ENCODE data around the gene RPS10.
A peak's percentile ranks its signal among the peaks of the same experiment; 100 is the strongest.

The RPS10 gene

DNA sequence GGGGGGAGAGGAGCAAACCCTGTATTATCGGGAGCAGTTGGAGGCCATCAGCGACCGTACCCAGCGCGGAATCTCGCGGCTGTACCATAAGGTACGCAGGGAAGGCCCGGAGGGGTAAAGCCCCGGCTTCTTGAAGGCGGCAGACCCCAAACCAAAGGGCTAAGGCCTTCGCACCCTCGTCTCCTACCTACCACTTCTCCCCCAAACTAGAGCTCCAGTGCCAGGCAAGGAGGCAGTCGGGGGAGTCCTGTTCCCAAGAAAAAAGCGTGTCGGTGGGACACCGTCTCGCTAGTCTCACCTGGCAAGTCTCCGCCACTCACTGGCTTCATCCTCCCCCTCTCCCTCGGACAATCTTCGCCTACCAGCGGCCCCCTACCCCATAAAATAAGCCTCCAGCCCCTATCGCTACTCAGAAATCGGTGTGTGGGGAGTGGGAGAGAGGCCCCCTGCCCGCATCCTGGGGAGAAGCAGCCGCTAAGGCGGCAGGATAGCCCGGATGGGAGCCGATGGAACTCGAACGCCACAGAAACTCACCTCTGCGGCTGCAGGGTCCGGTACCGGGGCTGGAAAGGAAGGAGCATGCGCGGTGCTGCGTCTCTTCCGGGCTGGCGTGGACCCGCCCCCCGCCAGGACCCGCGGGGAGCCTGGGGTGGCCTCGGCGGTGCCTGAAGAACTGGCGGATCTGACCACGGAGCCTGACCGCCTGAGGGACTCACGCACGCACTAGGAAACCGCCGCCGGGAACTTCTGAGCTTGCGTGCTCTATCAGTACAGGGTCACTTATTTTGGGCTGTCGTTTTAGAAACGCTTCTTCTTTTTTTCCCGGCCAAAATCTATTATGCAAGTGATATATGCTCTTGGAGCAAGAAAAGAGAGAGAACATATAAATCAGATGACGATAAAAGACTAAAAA is at the start of gene RPS10:
RPS10 (minus strand) TSS at position 572 of the 913 bp plus-strand sequence. CDS start 848 bp downstream, outside the sequence.
- Histone ChIP-seq H3K27me3 (ENCODE audit: insufficient read depth, insufficient read length) (no peaks in the 10 kb centered on the region), H3K4me1 (ENCODE audit: insufficient read depth, insufficient read length) (no peaks in the 10 kb centered on the region), H3K9me3 (ENCODE audit: insufficient read depth, low read length) (0 out of 2 replicates have a peak, but pooled peaks cover 4% of the 10 kb centered on the region), H3K4me3 (ENCODE audit: insufficient read length, low read depth) (peak within 1 kb of the TSS; percentile 93), H3K36me3 (ENCODE audit: insufficient read depth, insufficient read length, low read length) (peaks cover 48% of the 10 kb centered on the region), H3K9ac (ENCODE audit: insufficient read length, low read depth) (peak within 1 kb of the TSS; percentile 100)
- DNase-seq (ENCODE audit: low read depth, low spot score): peak; percentile 73
- TF ChIP-seq SUZ12 (IDR thresholded peaks at IDR 0.05; ENCODE audit: extremely low read depth, insufficient read depth, insufficient read length): no peak
- no peak for TF ChIP-seq YY1 (IDR thresholded peaks at IDR 0.05; ENCODE audit: insufficient read depth, insufficient read length)
- no peak for TF ChIP-seq ZNF274 (IDR thresholded peaks at IDR 0.05; ENCODE audit: low read depth, low read length)

DNA sequence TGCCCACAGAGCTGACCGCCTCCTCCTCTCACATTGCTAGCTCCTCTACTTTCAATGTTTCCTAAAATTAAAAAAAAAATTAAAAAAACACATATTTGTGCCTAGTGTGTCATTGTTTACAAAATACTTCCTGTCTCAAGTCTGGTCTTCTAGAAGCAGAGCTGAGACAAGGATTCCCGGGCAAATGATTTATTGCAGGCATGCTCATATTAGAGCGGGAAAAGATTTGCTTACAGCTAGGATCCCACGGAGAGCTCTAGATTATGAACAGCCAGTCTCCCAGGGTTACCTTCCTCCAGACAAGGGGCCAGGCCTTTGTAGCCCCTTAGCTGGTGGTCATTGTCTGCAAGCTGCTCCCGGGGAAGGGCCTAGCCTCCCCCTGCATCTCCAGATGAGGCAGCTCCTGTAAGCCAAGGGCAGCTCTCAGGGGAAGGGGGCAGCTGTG is 49.4 kb upstream of the RPS10 start:
- Histone ChIP-seq H3K9me3 (ENCODE audit: insufficient read depth, low read length) (no peaks in the 10 kb centered on the region), H3K4me3 (ENCODE audit: insufficient read length, low read depth) (no peak overlapping the region), H3K27me3 (ENCODE audit: insufficient read depth, insufficient read length) (no peaks in the 10 kb centered on the region), H3K9ac (ENCODE audit: insufficient read length, low read depth) (no peak overlapping the region), H3K4me1 (ENCODE audit: insufficient read depth, insufficient read length) (no peaks in the 10 kb centered on the region), H3K36me3 (ENCODE audit: insufficient read depth, insufficient read length, low read length) (no peaks in the 10 kb centered on the region)
- TF ChIP-seq YY1 (IDR thresholded peaks at IDR 0.05; ENCODE audit: insufficient read depth, insufficient read length) (no peak), SUZ12 (IDR thresholded peaks at IDR 0.05; ENCODE audit: extremely low read depth, insufficient read depth, insufficient read length) (no peak), ZNF274 (IDR thresholded peaks at IDR 0.05; ENCODE audit: low read depth, low read length) (no peak)
- DNase-seq (ENCODE audit: low read depth, low spot score): no peak

DNA sequence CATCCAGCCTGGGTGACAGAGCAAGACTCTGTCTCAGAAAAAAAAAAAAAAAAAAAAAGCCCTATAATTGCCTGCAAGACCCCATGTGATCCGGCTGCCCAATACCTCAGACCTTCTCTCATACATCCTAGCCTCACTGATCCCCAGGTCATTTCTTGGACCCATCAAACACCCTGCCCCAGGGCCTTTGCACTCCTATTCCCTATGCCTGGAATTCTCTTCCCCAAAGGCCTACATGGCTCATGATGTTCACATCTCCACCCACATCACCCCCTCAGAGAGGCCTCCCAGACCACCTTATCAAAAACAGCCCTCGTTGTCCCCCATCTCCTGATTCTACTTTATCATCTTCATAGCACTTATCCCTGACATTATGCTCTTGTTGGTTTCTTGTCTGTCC is 48.9 kb upstream of the RPS10 start:
- Histone ChIP-seq H3K4me3 (ENCODE audit: insufficient read length, low read depth) (no peak overlapping the region), H3K9me3 (ENCODE audit: insufficient read depth, low read length) (no peaks in the 10 kb centered on the region), H3K9ac (ENCODE audit: insufficient read length, low read depth) (no peak overlapping the region), H3K4me1 (ENCODE audit: insufficient read depth, insufficient read length) (peaks cover under 1% of the 10 kb centered on the region), H3K27me3 (ENCODE audit: insufficient read depth, insufficient read length) (no peaks in the 10 kb centered on the region), H3K36me3 (ENCODE audit: insufficient read depth, insufficient read length, low read length) (no peaks in the 10 kb centered on the region)
- TF ChIP-seq SUZ12 (IDR thresholded peaks at IDR 0.05; ENCODE audit: extremely low read depth, insufficient read depth, insufficient read length) (no peak), YY1 (IDR thresholded peaks at IDR 0.05; ENCODE audit: insufficient read depth, insufficient read length) (no peak), ZNF274 (IDR thresholded peaks at IDR 0.05; ENCODE audit: low read depth, low read length) (no peak)
- DNase-seq (ENCODE audit: low read depth, low spot score): no peak

DNA sequence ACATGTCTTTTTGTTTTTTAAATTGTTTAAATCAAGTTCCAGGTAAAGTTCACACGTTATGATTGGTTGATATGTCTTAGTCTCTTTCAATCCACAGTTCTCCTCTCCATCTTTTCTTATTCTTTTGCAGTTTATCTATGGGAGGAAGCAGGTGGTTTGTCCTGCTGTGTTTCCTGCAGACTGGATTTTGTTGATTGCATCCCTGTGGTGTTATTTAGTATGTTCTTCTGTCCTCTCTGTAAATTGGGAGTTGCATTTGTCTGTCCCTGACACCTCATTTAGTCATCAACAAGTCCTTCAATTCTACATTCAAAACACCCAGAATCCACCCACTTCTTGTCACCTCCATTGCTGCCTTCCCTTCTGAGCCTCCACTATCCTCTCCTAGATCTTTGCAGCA is 48.1 kb upstream of the RPS10 start:
- DNase-seq (ENCODE audit: low read depth, low spot score): no peak
- Histone ChIP-seq H3K36me3 (ENCODE audit: insufficient read depth, insufficient read length, low read length) (no peaks in the 10 kb centered on the region), H3K9ac (ENCODE audit: insufficient read length, low read depth) (no peak overlapping the region), H3K27me3 (ENCODE audit: insufficient read depth, insufficient read length) (no peaks in the 10 kb centered on the region), H3K9me3 (ENCODE audit: insufficient read depth, low read length) (no peaks in the 10 kb centered on the region), H3K4me1 (ENCODE audit: insufficient read depth, insufficient read length) (peaks cover 3% of the 10 kb centered on the region), H3K4me3 (ENCODE audit: insufficient read length, low read depth) (no peak overlapping the region)
- no peak for TF ChIP-seq YY1 (IDR thresholded peaks at IDR 0.05; ENCODE audit: insufficient read depth, insufficient read length)
- TF ChIP-seq SUZ12 (IDR thresholded peaks at IDR 0.05; ENCODE audit: extremely low read depth, insufficient read depth, insufficient read length): no peak

DNA sequence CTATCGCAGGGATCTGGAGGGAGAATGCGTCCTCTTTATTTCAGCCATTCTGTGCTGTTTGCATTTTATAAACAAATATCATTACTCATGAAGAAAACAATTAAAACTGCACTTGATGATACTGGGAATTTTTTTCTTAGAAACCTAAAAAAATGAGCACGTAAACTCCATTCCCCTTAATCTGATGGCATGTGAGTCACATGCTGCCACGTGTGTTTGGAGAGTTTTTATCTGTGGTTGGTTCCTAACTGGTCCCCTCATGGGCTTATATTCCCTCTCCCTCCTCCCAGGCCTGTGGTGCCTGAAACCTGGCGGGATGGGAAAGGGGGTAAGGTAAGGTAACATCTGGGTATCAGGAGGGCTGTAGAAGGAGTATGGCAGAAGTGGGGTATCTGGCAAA is 46.6 kb upstream of the RPS10 start:
- peaks cover 3% of the 10 kb centered on the region for H3K4me1 ChIP-seq (ENCODE audit: insufficient read depth, insufficient read length)
- H3K4me3 ChIP-seq (ENCODE audit: insufficient read length, low read depth): no peak overlapping the region
- H3K9me3 ChIP-seq (ENCODE audit: insufficient read depth, low read length): no peaks in the 10 kb centered on the region
- no peaks in the 10 kb centered on the region for H3K27me3 ChIP-seq (ENCODE audit: insufficient read depth, insufficient read length)
- no peak overlapping the region for H3K9ac ChIP-seq (ENCODE audit: insufficient read length, low read depth)
- no peak for TF ChIP-seq ZNF274 (IDR thresholded peaks at IDR 0.05; ENCODE audit: low read depth, low read length)
- no peak for TF ChIP-seq SUZ12 (IDR thresholded peaks at IDR 0.05; ENCODE audit: extremely low read depth, insufficient read depth, insufficient read length)
- TF ChIP-seq YY1 (IDR thresholded peaks at IDR 0.05; ENCODE audit: insufficient read depth, insufficient read length): no peak
- no peak for DNase-seq (ENCODE audit: low read depth, low spot score)
- H3K36me3 ChIP-seq (ENCODE audit: insufficient read depth, insufficient read length, low read length): no peaks in the 10 kb centered on the region

DNA sequence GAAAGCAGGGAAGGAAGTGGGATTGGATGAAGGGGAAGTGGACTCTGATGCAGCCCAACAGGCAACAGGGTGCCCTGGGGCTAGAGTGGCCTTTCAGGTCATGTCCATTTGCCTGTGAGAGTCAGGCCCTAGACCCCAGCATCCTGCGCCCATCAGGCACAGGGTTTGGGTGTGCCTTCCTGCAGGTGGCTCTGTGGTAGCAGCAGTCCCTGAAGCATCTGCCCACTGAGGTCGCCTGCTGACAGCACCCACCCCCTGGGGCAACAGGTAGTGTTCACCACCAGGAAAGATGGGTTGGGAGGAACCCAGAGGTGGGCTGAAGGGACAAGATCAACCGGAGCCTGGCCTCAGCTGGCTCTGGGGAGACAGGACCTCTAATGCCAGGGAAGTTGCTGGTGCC is 43.6 kb upstream of the RPS10 start:
- Histone ChIP-seq H3K4me1 (ENCODE audit: insufficient read depth, insufficient read length) (peaks cover 8% of the 10 kb centered on the region), H3K9ac (ENCODE audit: insufficient read length, low read depth) (no peak overlapping the region), H3K36me3 (ENCODE audit: insufficient read depth, insufficient read length, low read length) (no peaks in the 10 kb centered on the region), H3K27me3 (ENCODE audit: insufficient read depth, insufficient read length) (peaks cover 14% of the 10 kb centered on the region), H3K9me3 (ENCODE audit: insufficient read depth, low read length) (no peaks in the 10 kb centered on the region), H3K4me3 (ENCODE audit: insufficient read length, low read depth) (no peak overlapping the region)
- TF ChIP-seq YY1 (IDR thresholded peaks at IDR 0.05; ENCODE audit: insufficient read depth, insufficient read length) (no peak), ZNF274 (IDR thresholded peaks at IDR 0.05; ENCODE audit: low read depth, low read length) (no peak), SUZ12 (IDR thresholded peaks at IDR 0.05; ENCODE audit: extremely low read depth, insufficient read depth, insufficient read length) (no peak)
- no peak for DNase-seq (ENCODE audit: low read depth, low spot score)

DNA sequence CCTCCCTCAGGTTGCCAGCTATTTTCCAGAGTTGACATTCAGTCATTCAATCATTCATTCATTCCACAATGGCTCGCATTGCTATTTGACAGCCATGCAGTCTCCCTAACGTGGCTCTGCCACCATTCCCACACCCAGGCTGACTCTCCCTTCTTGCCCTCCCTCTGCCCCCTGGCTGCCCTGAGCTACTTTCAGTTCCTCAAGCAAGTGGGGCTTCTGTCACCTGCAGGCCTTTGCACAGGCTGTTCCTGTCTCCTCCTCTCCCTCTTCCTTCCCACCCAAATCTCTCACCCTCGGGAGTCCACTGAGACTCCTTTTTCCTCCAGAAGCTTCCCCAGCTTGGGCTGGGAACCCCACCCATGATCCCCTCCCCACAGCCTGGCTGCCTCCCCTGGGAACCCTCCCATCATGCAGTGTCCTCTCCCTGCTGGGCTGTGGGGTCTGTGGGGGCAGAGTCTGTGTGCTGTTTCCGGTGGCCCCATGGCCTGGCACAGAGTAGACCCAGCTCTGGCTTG is 42.6 kb upstream of the RPS10 start:
- no peak for DNase-seq (ENCODE audit: low read depth, low spot score)
- TF ChIP-seq SUZ12 (IDR thresholded peaks at IDR 0.05; ENCODE audit: extremely low read depth, insufficient read depth, insufficient read length): no peak
- TF ChIP-seq YY1 (IDR thresholded peaks at IDR 0.05; ENCODE audit: insufficient read depth, insufficient read length): no peak
- no peak for TF ChIP-seq ZNF274 (IDR thresholded peaks at IDR 0.05; ENCODE audit: low read depth, low read length)
- Histone ChIP-seq H3K4me3 (ENCODE audit: insufficient read length, low read depth) (no peak overlapping the region), H3K9ac (ENCODE audit: insufficient read length, low read depth) (no peak overlapping the region), H3K36me3 (ENCODE audit: insufficient read depth, insufficient read length, low read length) (no peaks in the 10 kb centered on the region), H3K9me3 (ENCODE audit: insufficient read depth, low read length) (no peaks in the 10 kb centered on the region), H3K27me3 (ENCODE audit: insufficient read depth, insufficient read length) (peaks cover 14% of the 10 kb centered on the region), H3K4me1 (ENCODE audit: insufficient read depth, insufficient read length) (peaks cover 13% of the 10 kb centered on the region)
